ENCODE measurements around the gene AGO3.

The AGO3 gene

GRCh38 chr1:36084497-36085115 lies 153.7 kb downstream of the AGO3 start:
- no peak for DNase-seq

DNA sequence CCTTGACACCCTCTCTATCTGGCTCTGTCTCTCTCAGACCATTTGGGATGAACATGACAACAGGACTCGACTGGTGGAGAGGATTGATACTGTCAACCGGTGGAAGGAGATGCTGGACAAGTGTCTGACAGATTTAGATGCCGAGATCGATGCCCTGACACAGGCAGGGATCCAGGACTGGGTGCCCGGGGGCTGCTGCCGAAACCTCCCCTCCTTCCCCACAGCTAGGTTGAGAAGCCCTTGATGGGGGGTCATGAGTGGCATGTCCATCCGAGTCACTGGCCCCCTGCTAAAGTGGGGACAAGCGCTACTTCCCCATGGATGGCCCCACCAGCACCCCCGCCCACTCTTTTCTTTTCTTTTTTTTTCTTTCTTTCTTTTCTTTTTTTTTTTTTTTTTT lies 154.2 kb downstream of the AGO3 start:
- DNase-seq, result no peak

DNA sequence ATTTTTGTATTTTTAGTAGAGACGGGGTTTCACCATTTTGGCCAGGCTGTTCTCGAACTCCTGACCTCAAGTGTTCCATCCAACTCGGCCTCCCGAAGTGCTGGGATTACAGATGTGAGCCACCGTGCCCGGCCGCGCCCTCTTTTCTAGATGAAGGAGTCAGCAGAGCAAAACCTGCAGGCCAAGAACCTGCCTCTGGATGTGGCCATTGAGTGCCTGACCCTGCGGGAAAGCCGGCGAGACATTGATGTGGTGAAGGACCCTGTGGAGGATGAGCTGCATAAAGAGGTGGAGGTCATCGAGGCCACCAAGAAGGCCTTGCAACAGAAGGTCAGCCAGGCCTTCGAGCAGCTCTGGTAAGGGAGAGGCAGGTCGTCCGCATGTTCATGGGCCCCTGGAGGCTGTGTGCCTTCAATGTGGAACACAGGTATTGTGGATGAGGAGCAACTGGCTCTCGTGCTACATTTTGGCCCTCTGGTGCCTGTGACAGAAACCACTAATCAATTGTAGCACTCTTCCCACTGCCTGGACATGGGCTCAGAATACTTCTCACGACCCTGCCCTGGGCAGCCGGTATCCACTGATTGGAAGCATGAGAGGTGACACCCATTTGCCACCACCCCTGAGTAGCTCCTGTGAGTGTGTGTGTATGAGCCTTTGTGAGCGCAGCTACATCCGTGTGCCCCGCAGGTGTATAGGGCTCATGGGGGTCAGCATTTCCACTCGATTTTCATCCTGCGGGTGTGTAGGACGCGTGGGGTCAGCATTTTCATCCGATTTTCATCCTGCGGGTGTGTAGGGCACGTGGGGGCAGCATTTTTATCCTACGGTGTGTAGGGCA lies 155.0 kb downstream of the AGO3 start:
- no peak for DNase-seq

DNA sequence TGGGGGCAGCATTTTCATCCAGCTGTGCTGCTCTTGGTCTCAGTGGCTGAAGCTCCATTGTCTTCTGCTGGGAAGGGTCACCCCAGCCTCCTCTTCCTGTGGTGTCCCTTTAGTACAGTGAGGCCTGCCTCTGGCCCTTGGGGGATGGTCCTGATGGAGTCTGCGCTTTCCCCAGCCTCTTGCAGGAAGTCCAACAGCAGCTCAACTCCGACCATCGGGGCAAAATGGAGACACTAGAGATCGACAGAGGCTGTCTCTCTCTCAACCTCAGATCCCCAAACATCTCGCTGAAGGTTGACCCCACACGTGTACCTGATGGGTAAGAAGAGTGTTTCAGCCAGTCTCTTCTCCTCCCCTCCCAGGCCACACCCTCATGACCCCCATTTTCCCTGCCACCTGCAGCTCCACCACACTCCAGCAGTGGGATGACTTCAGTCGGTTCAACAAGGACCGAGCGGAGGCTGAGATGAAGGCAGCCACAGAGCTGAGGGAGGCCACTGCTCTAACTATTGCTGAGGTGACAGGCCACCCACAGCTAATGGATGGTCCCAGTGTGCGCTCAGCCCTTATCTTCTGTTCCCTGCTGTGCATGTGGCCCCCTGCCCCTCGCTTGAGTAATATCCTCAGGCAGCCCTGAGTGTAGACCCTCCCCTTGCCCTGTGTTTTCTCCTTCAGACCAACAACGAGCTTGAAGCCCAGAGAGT lies 155.8 kb downstream of the AGO3 start:
- no peak for DNase-seq

GRCh38 chr1:36087233-36088123 lies 156.6 kb downstream of the AGO3 start:
- DNase-seq, result no peak

DNA sequence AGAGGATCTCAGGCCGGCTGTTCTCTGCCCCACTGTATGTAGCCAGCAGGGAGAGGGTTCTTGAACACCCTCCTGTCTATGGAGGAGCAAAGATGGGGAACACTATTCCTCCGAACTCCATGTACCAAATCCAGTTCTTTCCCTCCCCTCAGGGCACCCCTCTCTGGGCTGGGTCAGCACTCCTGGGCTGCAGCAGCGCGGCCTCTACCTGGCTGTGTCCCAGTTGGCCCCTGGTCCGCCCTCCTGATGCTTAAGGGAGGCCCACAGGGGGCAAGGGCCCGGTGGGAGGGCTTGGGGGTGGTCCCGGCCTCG lies 157.3 kb downstream of the AGO3 start:
- DNase-seq, result no peak

DNA sequence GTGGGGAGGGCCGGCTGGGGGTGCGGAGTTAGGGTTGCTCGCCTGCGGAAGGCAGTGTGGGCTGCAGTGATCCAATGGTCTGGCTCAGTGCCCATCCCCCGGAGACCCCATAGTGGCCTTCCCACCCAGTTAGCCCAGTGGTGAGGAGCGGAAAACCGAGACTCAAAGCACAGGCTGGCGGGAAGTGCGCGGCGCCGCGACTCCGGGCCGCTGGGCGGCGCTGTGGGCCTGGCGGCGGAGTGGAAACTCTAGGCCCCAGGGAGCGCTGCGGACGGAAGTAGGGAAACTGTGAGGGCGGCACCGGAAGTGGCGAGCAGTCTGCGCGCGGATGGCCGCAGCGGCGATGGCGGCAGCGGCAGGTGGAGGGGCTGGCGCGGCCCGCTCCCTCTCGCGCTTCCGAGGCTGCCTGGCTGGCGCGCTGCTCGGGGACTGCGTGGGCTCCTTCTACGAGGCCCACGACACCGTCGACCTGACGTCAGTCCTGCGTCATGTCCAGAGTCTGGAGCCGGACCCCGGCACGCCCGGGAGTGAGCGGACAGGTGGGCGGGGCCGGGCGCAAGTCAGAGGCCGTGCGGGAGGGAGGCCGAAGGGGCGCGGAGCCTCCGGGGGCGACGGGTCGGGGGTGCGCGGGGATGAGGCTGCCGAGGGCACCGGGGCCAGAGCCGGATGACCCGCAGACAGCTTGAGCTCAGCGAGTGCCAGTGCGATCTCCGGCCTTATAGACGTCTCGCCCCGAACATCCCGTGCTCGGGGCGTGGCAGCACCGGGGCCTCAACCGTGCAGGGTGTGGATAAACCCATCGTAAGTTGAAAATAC lies 157.9 kb downstream of the AGO3 start, which contains the start of gene ADPRS:
Gene ADPRS, plus strand, starts transcription at position 316 of the 816 bp plus-strand sequence. Its CDS starts 13 bp downstream, at position 329.
- peak; percentile 92 for DNase-seq

DNA sequence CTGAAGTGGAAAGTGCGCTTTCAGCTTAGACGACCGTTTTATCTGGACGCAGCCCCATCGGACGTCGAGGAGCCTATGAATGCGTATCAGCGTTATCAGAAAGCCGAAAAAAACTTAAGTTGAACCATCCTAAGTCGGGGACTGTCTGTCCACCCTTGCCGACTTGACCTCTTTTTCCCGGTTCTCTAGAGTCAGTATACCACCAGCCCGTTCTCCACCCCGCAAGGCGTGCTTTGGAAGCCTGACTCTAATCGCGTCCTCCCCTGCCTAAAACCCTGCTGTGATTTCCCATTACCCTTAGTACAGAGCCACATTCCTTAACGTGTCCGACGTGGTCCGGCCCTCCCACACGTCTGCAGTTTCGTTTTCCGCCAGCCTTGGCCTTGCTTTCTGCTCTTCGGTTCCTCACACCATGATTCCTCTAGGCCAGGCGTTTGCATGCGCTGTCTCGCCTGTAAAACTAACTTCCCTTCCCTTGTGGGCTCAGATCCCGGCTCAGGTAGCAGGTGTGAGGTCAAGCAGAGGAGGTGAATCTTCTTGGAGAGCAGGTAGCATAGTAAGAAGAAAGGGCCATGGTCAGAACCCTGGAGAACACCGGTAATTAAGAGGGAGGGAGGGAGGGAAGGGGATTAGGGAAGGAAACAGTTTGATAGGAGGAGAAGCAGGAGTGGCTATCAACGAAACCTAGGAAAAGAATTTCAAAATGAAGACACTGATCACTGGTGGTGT lies 158.7 kb downstream of the AGO3 start:
- DNase-seq, result no peak

DNA sequence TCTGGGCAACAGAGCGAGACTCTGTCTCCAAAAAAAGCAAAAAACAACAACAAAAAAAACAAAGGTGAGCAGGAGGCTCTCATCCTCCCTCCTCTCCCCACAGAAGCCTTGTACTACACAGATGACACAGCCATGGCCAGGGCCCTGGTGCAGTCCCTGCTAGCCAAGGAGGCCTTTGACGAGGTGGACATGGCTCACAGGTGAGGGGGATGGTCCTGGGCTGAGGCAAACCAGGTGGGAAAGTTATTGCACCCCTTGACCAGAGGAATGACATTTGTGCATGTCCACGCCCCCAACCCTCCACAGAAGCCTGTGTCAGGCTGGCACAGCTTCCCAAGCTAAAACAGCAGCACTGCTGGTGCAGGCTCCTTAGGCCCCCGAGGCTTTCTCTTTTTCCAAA lies 160.2 kb downstream of the AGO3 start:
- DNase-seq, result no peak

- DNase-seq, result no peak
These were observed 160.8 kb downstream of the AGO3 start for GRCh38 chr1:36091698-36092097.

- no peak for DNase-seq
These were observed 161.4 kb downstream of the AGO3 start for GRCh38 chr1:36092166-36092797.

- no peak for DNase-seq
These were observed 161.9 kb downstream of the AGO3 start for GRCh38 chr1:36092798-36093185.

- DNase-seq, result no peak
These were observed 162.3 kb downstream of the AGO3 start for GRCh38 chr1:36093226-36093625.

- no peak for DNase-seq
These were observed 163.0 kb downstream of the AGO3 start for GRCh38 chr1:36093929-36094328.

GRCh38 chr1:36094621-36095061 lies 163.7 kb downstream of the AGO3 start:
- no peak for DNase-seq

DNA sequence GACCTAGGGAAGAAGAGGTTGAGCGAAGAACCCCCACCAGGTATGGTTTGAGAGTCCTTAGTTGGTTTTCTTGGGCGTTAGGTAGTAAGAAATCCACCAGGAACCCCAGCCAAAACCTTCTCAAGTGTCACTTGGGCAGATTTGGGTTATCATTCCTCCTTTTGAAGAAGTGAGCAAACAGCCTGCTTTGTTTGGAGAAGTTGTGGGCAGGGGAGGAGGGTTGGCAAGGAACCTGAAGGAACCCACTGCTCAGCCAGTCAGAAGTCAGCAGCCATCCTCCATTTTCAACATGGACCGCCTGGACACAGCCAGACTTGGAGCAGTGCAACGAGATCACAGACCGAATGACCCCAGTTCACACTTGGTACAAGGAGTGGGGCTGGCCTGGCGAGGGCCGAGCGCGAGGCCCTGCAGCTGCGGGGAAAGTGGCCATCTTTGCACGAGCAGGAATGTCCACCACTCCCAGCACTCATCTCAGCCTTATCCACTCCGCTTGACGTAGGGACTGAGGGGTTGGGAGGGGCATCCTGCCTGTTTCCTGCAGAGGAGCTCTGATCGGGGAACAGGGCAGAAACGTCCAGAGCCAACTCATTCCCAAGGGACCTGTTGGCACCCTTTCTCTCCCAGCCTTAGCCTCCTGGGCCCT lies 165.0 kb downstream of the AGO3 start:
- DNase-seq, result no peak

DNA sequence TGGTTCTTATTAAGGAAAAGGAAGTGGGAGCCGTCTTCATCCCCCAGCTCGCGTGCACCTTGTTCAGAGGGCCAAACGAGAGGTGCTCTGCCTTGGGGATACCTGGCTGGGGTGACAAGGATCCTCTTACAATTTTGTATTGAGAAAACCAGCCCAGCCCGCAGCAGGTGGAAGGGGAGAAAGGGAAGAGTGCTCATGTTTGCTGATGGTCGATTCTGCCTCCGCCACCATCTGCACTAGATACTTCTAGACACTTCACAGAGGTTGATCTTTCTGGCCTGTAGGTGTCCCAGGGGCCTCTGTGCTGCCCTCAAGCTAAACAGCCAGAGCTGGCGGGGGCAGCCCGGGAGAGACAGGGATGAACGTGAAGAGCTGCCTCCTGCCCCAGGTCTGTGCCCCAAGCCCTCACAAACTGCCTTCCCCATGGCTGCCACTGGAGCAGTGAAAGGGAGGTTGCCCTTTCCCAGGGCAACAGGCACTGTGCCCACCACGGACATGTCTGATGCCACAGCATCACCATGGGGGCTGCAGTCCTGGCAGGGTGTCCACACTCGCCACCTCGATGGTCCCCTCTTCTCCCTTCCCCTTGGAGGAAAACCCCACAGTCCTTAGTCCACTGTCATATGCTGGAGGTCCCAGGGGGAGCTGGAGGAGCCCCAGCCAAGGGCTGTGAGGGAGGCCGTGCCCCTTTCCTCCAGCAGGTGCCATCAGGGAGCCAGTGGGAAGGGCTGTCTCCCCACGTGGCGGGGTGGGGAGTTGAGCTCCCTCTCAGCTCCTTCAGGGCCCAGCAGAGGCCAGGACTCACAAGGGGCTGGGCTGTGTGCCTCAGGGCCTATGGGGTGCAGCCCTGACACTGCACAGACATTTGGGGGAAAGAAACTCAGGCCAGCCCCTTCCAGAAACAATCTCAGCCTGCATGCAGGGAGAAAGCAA lies 165.9 kb downstream of the AGO3 start:
- no peak for DNase-seq

DNA sequence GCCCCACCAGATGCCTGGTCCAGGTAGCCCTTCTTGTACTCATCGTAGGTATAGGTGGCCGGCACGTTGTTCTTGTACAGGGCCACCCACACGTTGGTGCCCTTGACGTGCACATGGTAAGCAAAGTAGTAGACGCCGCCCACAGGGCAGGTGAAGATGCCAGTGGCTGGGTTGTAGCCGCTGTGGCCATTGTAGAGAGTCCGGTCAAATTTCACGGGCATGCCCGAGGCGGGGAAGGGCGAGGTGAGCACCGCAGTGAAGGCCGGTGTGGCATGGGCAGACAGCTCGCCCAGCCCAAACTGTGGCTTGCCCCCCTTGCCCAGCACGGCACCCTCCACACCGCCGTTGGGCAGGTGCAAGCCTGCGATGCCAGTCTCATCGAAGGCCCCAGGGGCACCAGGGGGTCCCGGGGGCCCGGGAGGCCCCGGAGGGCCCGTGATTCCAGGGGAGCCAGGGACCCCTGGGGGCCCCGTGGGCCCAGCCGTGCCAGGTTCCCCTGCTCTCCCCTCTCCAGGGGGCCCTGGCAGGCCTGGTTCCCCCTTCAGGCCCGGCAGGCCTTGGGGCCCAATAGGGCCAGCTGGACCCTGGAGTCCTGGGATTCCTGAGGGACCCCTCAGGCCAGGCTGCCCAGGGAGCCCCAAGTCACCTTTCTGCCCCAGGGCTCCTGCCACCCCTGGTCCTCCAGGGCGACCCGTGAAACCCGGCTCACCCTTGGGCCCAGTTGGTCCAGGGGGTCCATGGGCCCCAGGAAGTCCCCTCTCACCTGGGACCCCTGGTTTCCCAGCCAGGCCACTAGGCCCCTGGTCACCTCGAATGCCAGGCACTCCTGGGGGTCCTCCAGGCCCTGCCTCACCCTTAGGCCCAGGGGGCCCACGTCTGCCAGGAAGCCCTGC lies 167.0 kb downstream of the AGO3 start:
- DNase-seq, result no peak
